HFF-Myc (cell line): ENCODE results near the gene MUC6.

Experiments used
- DNase-seq: peaks from one replicate; pipeline ENCODE4 v3.0.0-alpha.2; 2011; ENCODE audit warnings: low read depth; ENCODE audit errors: extremely low read depth
- H3K4me3 ChIP-seq: replicated peaks from 2 replicates; pipeline ENCODE4 v1.5.1; 2011; ENCODE audit warnings: low read depth, mild to moderate bottlenecking, control low read depth, low read length
- TF ChIP-seq, protein P1 (sequence below): IDR thresholded peaks from 2 replicates; pipeline ENCODE4 v1.5.1; 2012; ENCODE audit warnings: mild to moderate bottlenecking, low read depth, low read length, control low read depth; ENCODE audit errors: missing control alignments

MUC6 gene

GRCh38 chr11:1055109-1055703, 18.7 kb upstream of the MUC6 start:
- DNase-seq, result no peak
- no peak overlapping the region for H3K4me3 ChIP-seq
- TF ChIP-seq, protein P1, sequence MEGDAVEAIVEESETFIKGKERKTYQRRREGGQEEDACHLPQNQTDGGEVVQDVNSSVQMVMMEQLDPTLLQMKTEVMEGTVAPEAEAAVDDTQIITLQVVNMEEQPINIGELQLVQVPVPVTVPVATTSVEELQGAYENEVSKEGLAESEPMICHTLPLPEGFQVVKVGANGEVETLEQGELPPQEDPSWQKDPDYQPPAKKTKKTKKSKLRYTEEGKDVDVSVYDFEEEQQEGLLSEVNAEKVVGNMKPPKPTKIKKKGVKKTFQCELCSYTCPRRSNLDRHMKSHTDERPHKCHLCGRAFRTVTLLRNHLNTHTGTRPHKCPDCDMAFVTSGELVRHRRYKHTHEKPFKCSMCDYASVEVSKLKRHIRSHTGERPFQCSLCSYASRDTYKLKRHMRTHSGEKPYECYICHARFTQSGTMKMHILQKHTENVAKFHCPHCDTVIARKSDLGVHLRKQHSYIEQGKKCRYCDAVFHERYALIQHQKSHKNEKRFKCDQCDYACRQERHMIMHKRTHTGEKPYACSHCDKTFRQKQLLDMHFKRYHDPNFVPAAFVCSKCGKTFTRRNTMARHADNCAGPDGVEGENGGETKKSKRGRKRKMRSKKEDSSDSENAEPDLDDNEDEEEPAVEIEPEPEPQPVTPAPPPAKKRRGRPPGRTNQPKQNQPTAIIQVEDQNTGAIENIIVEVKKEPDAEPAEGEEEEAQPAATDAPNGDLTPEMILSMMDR, result no peak

- no peak overlapping the region for H3K4me3 ChIP-seq
- DNase-seq, result peak; percentile 14
- TF ChIP-seq, protein P1, result no peak
These were observed 17.9 kb upstream of the MUC6 start for GRCh38 chr11:1054143-1055108.

DNA sequence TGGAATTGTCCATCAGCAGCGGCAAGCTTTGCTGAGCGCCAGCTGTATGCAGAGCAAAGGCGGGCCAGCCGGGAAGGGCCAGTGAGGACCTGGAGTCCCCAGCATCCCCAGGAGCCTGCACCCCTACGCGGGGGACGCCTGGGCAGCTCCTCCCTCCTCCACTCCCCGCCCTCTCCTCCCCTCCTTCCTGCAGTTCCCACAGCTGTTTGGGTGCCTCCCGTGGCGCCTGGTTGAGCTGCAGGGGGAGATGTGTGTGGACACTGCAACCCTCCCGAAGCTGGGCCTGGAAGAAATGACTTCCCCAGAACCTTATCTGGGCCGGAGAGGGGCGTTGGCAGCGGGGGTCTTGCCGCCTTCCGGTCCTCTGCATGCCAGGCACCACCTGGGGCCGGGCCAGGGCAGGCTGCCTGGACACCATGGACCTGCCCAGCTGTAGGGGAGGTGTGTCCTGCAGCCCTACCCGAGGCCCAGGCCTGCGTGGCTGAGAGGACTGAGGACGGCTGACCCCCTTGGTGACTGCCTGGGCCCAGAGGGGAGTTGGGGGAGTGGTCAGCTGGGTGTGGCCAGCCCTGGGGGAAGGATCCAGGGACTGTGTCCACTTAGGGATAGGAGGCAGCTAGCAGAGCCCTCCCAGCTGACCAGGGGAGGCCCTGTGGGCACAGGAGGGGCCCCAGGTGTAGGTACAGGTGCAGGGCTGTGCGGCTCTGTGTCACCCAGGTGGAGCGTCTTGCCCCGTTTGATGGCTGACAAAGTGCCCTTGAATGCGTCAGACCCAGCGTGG, 16.8 kb upstream of the MUC6 start:
- TF ChIP-seq, protein P1, result no peak
- no peak overlapping the region for H3K4me3 ChIP-seq
- no peak for DNase-seq

DNA sequence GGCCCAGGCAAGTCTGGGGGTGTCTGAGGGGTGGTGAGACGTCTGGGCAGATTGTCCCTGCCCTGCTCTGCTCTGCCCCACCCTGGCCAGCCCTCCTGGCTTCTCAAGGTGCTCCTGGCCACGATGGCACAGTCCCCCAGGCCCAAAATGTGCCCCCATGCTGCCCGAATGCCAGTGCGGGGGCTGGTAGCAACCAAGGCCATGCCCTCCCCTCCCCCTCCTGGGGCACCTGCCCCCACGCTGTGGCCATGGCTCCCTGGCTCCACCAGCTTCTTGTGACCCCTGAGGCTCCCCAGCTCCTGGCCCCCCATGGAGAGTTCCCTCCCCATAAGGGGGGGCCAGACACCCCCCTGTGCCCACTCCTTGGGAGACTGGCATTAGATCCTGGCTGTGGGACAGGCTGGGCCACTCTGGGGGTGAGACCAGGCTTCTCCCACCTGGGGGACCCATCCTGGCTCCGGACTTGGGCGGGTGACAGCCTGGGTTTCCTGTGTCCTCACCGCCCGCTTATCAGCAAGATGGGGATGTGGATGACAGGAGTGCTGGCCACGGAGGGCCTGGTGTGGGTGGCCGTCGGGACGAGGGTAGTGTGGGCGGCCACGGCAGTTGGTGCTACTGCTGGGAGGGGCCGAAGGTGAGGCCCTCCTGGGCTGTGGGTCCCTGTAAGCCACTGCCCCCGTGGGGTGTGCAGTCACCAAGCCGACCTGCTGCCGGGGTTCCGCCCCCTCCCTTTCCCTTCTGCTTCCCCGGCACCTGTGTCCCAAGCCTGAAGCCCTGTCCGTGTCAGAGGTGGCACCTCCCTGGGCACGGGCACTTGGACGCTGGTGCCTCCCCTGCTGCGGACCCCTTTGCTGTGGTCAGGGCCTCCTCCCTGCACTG, 15.9 kb upstream of the MUC6 start:
- TF ChIP-seq, protein P1, result no peak
- no peak for DNase-seq
- no peak overlapping the region for H3K4me3 ChIP-seq

GRCh38 chr11:1051356-1052132, 15.0 kb upstream of the MUC6 start:
- DNase-seq, result no peak
- no peak overlapping the region for H3K4me3 ChIP-seq
- TF ChIP-seq, protein P1, result no peak
